ENCODE data around the gene TWIST2.

Gene TWIST2

DNA sequence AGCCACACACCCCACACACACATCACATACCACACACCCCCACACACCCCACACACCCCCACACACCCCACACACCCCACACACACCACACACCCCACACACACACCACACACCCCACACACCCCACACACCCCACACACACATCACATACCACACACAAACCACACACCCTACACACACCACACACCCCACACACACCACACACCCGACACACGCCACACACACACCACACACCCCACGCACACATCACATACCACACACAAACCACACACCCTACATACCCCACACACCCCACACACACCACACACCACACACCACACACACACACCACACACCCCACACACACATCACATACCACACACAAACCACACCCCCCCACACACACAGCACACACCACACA, 22.4 kb downstream of the TWIST2 start:
- DNase-seq: no peak
- Histone ChIP-seq H3K27ac (no peak overlapping the region), H3K4me3 (no peak overlapping the region), H3K27me3 (no peaks in the 10 kb centered on the region), H3K4me1 (peaks cover 0 to 47% (median 37%) of the 10 kb centered on the region in 4 donors), H3K36me3 (no peaks in the 10 kb centered on the region), H3K9me3 (no peaks in the 10 kb centered on the region)
- intact Hi-C loops (cut with DNase I; ENCODE audit: low total_unique reads): no loop called here
- no peak for TF ChIP-seq CTCF (IDR thresholded peaks at IDR 0.05)

DNA sequence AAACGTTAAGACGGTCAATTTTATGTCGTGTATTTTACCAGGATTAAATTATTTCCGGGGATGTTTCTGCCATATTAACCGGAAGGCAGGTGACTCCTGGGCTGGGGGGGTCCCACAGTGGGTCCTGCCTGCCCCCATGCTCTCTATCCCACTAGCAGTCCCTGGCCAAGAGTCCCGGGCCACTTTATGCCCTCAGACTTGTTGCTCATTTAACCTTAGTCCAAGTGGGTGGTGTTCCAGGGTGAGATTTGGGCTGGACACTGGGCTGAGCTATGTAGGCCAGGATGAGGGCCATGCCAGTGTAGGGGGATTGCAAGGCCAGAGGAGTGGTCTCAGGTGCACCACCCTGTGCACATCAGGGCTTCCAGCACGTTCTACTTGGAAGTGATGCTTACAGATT, 24.1 kb downstream of the TWIST2 start:
- intact Hi-C loops (cut with DNase I; ENCODE audit: low total_unique reads): no loop called here
- TF ChIP-seq CTCF (IDR thresholded peaks at IDR 0.05): no peak
- Histone ChIP-seq H3K4me3 (no peak overlapping the region), H3K27me3 (no peaks in the 10 kb centered on the region), H3K36me3 (no peaks in the 10 kb centered on the region), H3K27ac (no peak overlapping the region), H3K4me1 (peaks cover 0 to 40% (median 27%) of the 10 kb centered on the region in 4 donors), H3K9me3 (no peaks in the 10 kb centered on the region)
- DNase-seq: peak in 1 of 2 donors; percentile 34

- no peak overlapping the region for H3K4me3 ChIP-seq
- H3K27ac ChIP-seq: no peak overlapping the region
- H3K9me3 ChIP-seq: no peaks in the 10 kb centered on the region
- intact Hi-C loops (cut with DNase I; ENCODE audit: low total_unique reads): no loop called here
- H3K27me3 ChIP-seq: no peaks in the 10 kb centered on the region
- peaks cover 0 to 33% (median 20%) of the 10 kb centered on the region in 4 donors for H3K4me1 ChIP-seq
- TF ChIP-seq CTCF (IDR thresholded peaks at IDR 0.05): no peak
- no peaks in the 10 kb centered on the region for H3K36me3 ChIP-seq
- peak in 1 of 2 donors; percentile 60 for DNase-seq
Observed at GRCh38 chr2:238872628-238873380, 24.9 kb downstream of the TWIST2 start.

- no peak for TF ChIP-seq CTCF (IDR thresholded peaks at IDR 0.05)
- H3K4me1 ChIP-seq: peaks cover 0 to 27% (median 14%) of the 10 kb centered on the region in 4 donors
- peak in 1 of 2 donors; percentile 48 for DNase-seq
- no peaks in the 10 kb centered on the region for H3K9me3 ChIP-seq
- no peaks in the 10 kb centered on the region for H3K27me3 ChIP-seq
- intact Hi-C loops (cut with DNase I; ENCODE audit: low total_unique reads): no loop called here
- H3K27ac ChIP-seq: no peak overlapping the region
- no peak overlapping the region for H3K4me3 ChIP-seq
- H3K36me3 ChIP-seq: no peaks in the 10 kb centered on the region
Observed at GRCh38 chr2:238873381-238873801, 25.5 kb downstream of the TWIST2 start.

- Histone ChIP-seq H3K4me1 (peaks cover 0 to 22% (median 10%) of the 10 kb centered on the region in 4 donors), H3K36me3 (no peaks in the 10 kb centered on the region), H3K27me3 (no peaks in the 10 kb centered on the region), H3K27ac (no peak overlapping the region), H3K9me3 (no peaks in the 10 kb centered on the region), H3K4me3 (no peak overlapping the region)
- TF ChIP-seq CTCF (IDR thresholded peaks at IDR 0.05): no peak
- intact Hi-C loops (cut with DNase I; ENCODE audit: low total_unique reads): no loop called here
- no peak for DNase-seq
Observed at GRCh38 chr2:238873841-238874240, 26.0 kb downstream of the TWIST2 start.
